NB4 (cell line): ENCODE measurements around the gene PADI2.

Experiments used
- POLR2A ChIP-seq: IDR thresholded peaks from 2 replicates; pipeline ENCODE4 v1.6.1; 2011; ENCODE audit warnings: mild to moderate bottlenecking; ENCODE audit not compliant: insufficient read length; ENCODE audit errors: extremely low read depth
- TF ChIP-seq, protein P1 (sequence below): IDR thresholded peaks from one replicate; pipeline ENCODE4 v1.5.1; 2012; ENCODE audit warnings: low read depth, low read length

DNA sequence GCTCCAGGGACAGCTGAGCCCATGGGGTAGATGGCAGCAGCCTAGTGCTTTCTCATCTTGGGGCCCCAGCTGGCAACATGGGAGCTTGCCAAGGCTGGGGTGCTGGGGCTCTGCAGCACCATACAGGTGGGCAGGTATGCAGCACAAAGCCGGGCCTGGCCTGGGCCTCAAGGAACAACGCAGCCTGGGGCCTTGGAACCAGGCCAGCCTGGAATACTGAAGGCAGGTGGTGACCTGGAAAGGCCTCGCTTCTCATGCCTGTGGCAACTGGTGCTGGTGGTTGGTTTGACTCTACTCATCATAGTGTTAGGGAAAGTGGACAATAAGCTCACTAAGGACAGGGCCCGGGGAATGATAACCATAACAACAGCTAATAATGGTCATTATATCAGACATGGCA, 38.4 kb downstream of the PADI2 start:
- TF ChIP-seq, protein P1, sequence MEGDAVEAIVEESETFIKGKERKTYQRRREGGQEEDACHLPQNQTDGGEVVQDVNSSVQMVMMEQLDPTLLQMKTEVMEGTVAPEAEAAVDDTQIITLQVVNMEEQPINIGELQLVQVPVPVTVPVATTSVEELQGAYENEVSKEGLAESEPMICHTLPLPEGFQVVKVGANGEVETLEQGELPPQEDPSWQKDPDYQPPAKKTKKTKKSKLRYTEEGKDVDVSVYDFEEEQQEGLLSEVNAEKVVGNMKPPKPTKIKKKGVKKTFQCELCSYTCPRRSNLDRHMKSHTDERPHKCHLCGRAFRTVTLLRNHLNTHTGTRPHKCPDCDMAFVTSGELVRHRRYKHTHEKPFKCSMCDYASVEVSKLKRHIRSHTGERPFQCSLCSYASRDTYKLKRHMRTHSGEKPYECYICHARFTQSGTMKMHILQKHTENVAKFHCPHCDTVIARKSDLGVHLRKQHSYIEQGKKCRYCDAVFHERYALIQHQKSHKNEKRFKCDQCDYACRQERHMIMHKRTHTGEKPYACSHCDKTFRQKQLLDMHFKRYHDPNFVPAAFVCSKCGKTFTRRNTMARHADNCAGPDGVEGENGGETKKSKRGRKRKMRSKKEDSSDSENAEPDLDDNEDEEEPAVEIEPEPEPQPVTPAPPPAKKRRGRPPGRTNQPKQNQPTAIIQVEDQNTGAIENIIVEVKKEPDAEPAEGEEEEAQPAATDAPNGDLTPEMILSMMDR: no peak
- TF ChIP-seq POLR2A: no peak
